PC-3 (cell line): ENCODE measurements around the gene NT5DC1. TPM values are rescaled to one million over a fixed set of nuclear protein-coding genes. Genes with fewer than 3 reads are reported as not detected.

ENCODE experiments used
- ATAC-seq: fragments of 200-7000 bp; cut with Tn5 transposase; 2 replicates; pipeline ENCODE4 v1.9.1; 2020; ENCODE audit warnings: mild to moderate bottlenecking, moderate library complexity
- BruUV-seq: library from RNA; stranded (reverse); fragments of 400-500 nt; replicated peaks from 2 replicates; lab custom pipeline; 2021; lab: Mats Ljungman, UMichigan
- CTCF ChIA-PET: fragments of 300-600 bp; sonication (Branson Sonifier 250); formaldehyde crosslinking; loops from one replicate; lab custom pipeline; 2022; ENCODE audit warnings: antibody characterized with exemption; lab: Charles Lee
- POLR2A ChIA-PET: fragments of 300-600 bp; sonication (Branson Sonifier 250); formaldehyde crosslinking; loops from one replicate; lab custom pipeline; 2022; ENCODE audit warnings: antibody characterized with exemption; ENCODE audit not compliant: unreplicated experiment; lab: Charles Lee
- DNase-seq: peaks from one replicate; pipeline ENCODE4 v3.0.0-alpha.2; 2015
- H2AFZ ChIP-seq: fragments of 300-600 bp; sonication (generic); 2 replicates; pipeline ENCODE4 v1.6.0; 2016; ENCODE audit warnings: antibody characterized with exemption, low read length
- H3F3A ChIP-seq: fragments of 300-600 bp; sonication (generic); one replicate; pipeline ENCODE4 v1.6.0; 2017; ENCODE audit warnings: antibody characterized with exemption, low read length, control low read depth, mild to moderate bottlenecking; ENCODE audit not compliant: unreplicated experiment
- H3K27ac ChIP-seq: fragments of 300-600 bp; sonication (generic); 2 replicates; pipeline ENCODE4 v1.5.1; 2016; ENCODE audit warnings: mild to moderate bottlenecking, low read length
- H3K27me3 ChIP-seq: fragments of 300-600 bp; sonication (generic); 2 replicates; pipeline ENCODE4 v1.6.1; 2016; ENCODE audit warnings: low read length, mixed read lengths
- H3K36me3 ChIP-seq: fragments of 300-600 bp; sonication (generic); 2 replicates; pipeline ENCODE4 v1.6.1; 2016; ENCODE audit warnings: low read depth, mixed run types, low read length, mixed read lengths
- H3K4me1 ChIP-seq: fragments of 300-600 bp; sonication (generic); 2 replicates; pipeline ENCODE4 v1.5.1; 2016; ENCODE audit warnings: low read length; ENCODE audit not compliant: insufficient read depth
- H3K4me2 ChIP-seq: fragments of 300-600 bp; sonication (generic); 2 replicates; pipeline ENCODE4 v1.6.0; 2016; ENCODE audit warnings: low read length
- H3K4me3 ChIP-seq: fragments of 300-600 bp; sonication (generic); 2 replicates; pipeline ENCODE4 v1.5.1; 2016; ENCODE audit warnings: mild to moderate bottlenecking, low read length, mixed read lengths
- H3K79me2 ChIP-seq: fragments of 300-600 bp; sonication (generic); 2 replicates; pipeline ENCODE4 v1.6.1; 2017; ENCODE audit warnings: low read length, mixed read lengths
- H3K9ac ChIP-seq: fragments of 300-600 bp; sonication (generic); 2 replicates; pipeline ENCODE4 v1.6.0; 2016; ENCODE audit warnings: mild to moderate bottlenecking, low read length
- H3K9me2 ChIP-seq: fragments of 300-600 bp; sonication (generic); replicated peaks from 2 replicates; pipeline ENCODE4 v1.6.1; 2016; ENCODE audit warnings: mixed run types, low read length, mixed read lengths
- H3K9me3 ChIP-seq: fragments of 300-600 bp; sonication (generic); 2 replicates; pipeline ENCODE4 v1.6.1; 2016; ENCODE audit warnings: low read length, mixed read lengths
- H4K20me1 ChIP-seq: fragments of 300-600 bp; sonication (generic); 2 replicates; pipeline ENCODE4 v1.6.1; 2016; ENCODE audit warnings: low read length, mixed read lengths
- CTCF ChIP-seq: fragments of 300-600 bp; sonication (generic); conservative IDR thresholded peaks from 2 replicates; pipeline ENCODE4 v1.5.1; 2017; ENCODE audit warnings: antibody characterized with exemption, low read depth, mild to moderate bottlenecking, low read length
- EZH2 ChIP-seq: fragments of 300-600 bp; sonication (generic); IDR thresholded peaks from one replicate; pipeline ENCODE4 v1.6.1; 2017; ENCODE audit warnings: antibody characterized with exemption, mild to moderate bottlenecking, low read length; ENCODE audit not compliant: unreplicated experiment
- EZH2phosphoT487 ChIP-seq: fragments of 300-600 bp; sonication (generic); IDR thresholded peaks from 2 replicates; pipeline ENCODE4 v1.6.1; 2018; ENCODE audit warnings: mild to moderate bottlenecking, antibody characterized with exemption, low read length, borderline replicate concordance
- intact Hi-C: fragments of 100-400 bp; cut with micrococcal nuclease; formaldehyde crosslinking; loops from 2 replicates; pipeline ENCODE4 v1.9.0; 2023
- total RNA-seq: library from RNA; depleted of rRNA; stranded (reverse); fragments of >200 nt; gene quantifications from 2 replicates; pipeline ENCODE4 v1.2.3, GENCODE V29; 2014

Gene NT5DC1
- total RNA-seq, 1 experiment from 2014 or later, result 11.3 TPM

GRCh38 chr6:116101790-116102189 is 1.1 kb downstream of the NT5DC1 start:
- H3K79me2 ChIP-seq, result peaks cover 20% of the 10 kb centered on the region
- TF ChIP-seq EZH2phosphoT487 (no peak), CTCF (no peak)
- no peak for ATAC-seq
- no peaks in the 10 kb centered on the region for H3K9me2 ChIP-seq
- CTCF ChIA-PET, result interaction anchor here (1.6 kb wide), 1 partner anchor 91 kb away, joined by 3 read pairs; no protein-coding TSS in a partner anchor
- peak overlapping the region; percentile 92 for H3K4me2 ChIP-seq
- no peaks in the 10 kb centered on the region for H3F3A ChIP-seq
- H4K20me1 ChIP-seq, result no peaks in the 10 kb centered on the region
- POLR2A ChIA-PET, result no interaction called here
- H3K9ac ChIP-seq, result peak overlapping the region; percentile 76; the same call in 1 of the 2 replicates
- H2AFZ ChIP-seq, result 0 out of 2 replicates have a peak overlapping the region, but pooled peaks have one; percentile 98
- BruUV-seq, result no TSS peak
- intact Hi-C loops, result no loop called here
- no peaks in the 10 kb centered on the region for H3K9me3 ChIP-seq
- H3K4me1 ChIP-seq, result peaks cover 19% of the 10 kb centered on the region
- H3K27me3 ChIP-seq, result no peaks in the 10 kb centered on the region
- no peaks in the 10 kb centered on the region for H3K36me3 ChIP-seq
- no peak overlapping the region for H3K27ac ChIP-seq
- DNase-seq, result no peak
- peak overlapping the region; percentile 86 for H3K4me3 ChIP-seq

GRCh38 chr6:116102873-116103272 is 2.2 kb downstream of the NT5DC1 start:
- TF ChIP-seq EZH2phosphoT487 (no peak), CTCF (no peak), EZH2 (no peak)
- Histone ChIP-seq H3K27me3 (no peaks in the 10 kb centered on the region), H3K4me1 (peaks cover 19% of the 10 kb centered on the region), H3K9me3 (no peaks in the 10 kb centered on the region), H3K9ac (no peak overlapping the region), H2AFZ (no peak overlapping the region), H3K27ac (no peak overlapping the region), H3F3A (no peaks in the 10 kb centered on the region), H3K4me2 (no peak overlapping the region), H3K36me3 (no peaks in the 10 kb centered on the region), H3K4me3 (no peak overlapping the region), H3K79me2 (peaks cover 20% of the 10 kb centered on the region), H4K20me1 (no peaks in the 10 kb centered on the region), H3K9me2 (no peaks in the 10 kb centered on the region)
- ATAC-seq, result no peak
- DNase-seq, result no peak
- no TSS peak for BruUV-seq
- POLR2A ChIA-PET, result no interaction called here
- CTCF ChIA-PET, result no interaction called here
- intact Hi-C loops, result no loop called here

- POLR2A ChIA-PET, result no interaction called here
- no peaks in the 10 kb centered on the region for H3F3A ChIP-seq
- peaks cover 20% of the 10 kb centered on the region for H3K79me2 ChIP-seq
- H3K9me2 ChIP-seq, result no peaks in the 10 kb centered on the region
- H3K27me3 ChIP-seq, result no peaks in the 10 kb centered on the region
- H3K27ac ChIP-seq, result no peak overlapping the region
- TF ChIP-seq CTCF, result no peak
- no peak for TF ChIP-seq EZH2phosphoT487
- no peak for TF ChIP-seq EZH2
- H2AFZ ChIP-seq, result no peak overlapping the region
- H3K4me3 ChIP-seq, result no peak overlapping the region
- peaks cover 18% of the 10 kb centered on the region for H3K4me1 ChIP-seq
- H4K20me1 ChIP-seq, result no peaks in the 10 kb centered on the region
- no TSS peak for BruUV-seq
- no peaks in the 10 kb centered on the region; the same call in 1 of the 2 replicates for H3K36me3 ChIP-seq
- H3K9ac ChIP-seq, result no peak overlapping the region
- H3K9me3 ChIP-seq, result no peaks in the 10 kb centered on the region
- CTCF ChIA-PET, result no interaction called here
- DNase-seq, result no peak
- intact Hi-C loops, result no loop called here
- no peak overlapping the region for H3K4me2 ChIP-seq
- no peak for ATAC-seq
These were observed 4.0 kb downstream of the NT5DC1 start for GRCh38 chr6:116104636-116105035.
